Right ventricle myocardium inferior (tissue), 1 donor: Measurements from ENCODE around the gene POLR1H. TPM values are rescaled to one million over a fixed set of nuclear protein-coding genes. Genes with fewer than 3 reads are reported as not detected.
"Not testable (repeated sequence)": the region's sequence is repeated elsewhere in the genome, so short reads cannot be mapped to it uniquely, and the experiment has no call there.

ENCODE experiments used
- ATAC-seq: fragments of 200-7000 bp; cut with Tn5 transposase; one replicate; pipeline ENCODE4 v1.9.1; 2020; ENCODE audit warnings: mild to moderate bottlenecking, moderate library complexity
- DNase-seq: peaks from one replicate; pipeline ENCODE4 v3.0.0; 2021; ENCODE audit errors: missing footprints
- intact Hi-C: fragments of 100-400 bp; cut with DNase I; formaldehyde crosslinking; loops from one replicate; pipeline ENCODE4 v1.11.0; 2022
- long read RNA-seq: library from polyadenylated mRNA; unstranded; transcript quantifications from one replicate; pipeline ENCODE4 v2.0.0, GENCODE V29; 2021
- total RNA-seq: library from RNA; stranded (reverse); fragmentation: NEBNext Ultra II Directional; extraction: Animal tissue kit (Norgen Biotek cat#: 25700); gene quantifications from one replicate; pipeline ENCODE4 v1.2.1, GENCODE V29; 2021
- donor health status: DM: no; HTN: yes; CAD: no; lungs with severe emphysema.

Gene POLR1H
- total RNA-seq: 13.1 TPM
- long read RNA-seq, partial matches to known transcripts: 0 of 5 reads
- long read RNA-seq, other reads (novel, unspliced or antisense): 0 of 5 reads

GRCh38 chr6:30061092-30061857, at the start of gene POLR1H:
POLR1H (plus strand) TSS chr6:30061265; CDS start chr6:30061525, 260 bp downstream.
- intact Hi-C loops: loop anchor here (2.0 kb wide), 1 partner anchor 84 kb away; no protein-coding TSS in a partner anchor
- ATAC-seq: peak; percentile 98
- peak; percentile 94 for DNase-seq

- intact Hi-C loops: loop anchor here (1.0 kb wide), 1 partner anchor 165 kb away; no protein-coding TSS in a partner anchor
- no peak for ATAC-seq
- DNase-seq: no peak
Measured at GRCh38 chr6:30013291-30013922, 47.7 kb upstream of the POLR1H start.

DNA sequence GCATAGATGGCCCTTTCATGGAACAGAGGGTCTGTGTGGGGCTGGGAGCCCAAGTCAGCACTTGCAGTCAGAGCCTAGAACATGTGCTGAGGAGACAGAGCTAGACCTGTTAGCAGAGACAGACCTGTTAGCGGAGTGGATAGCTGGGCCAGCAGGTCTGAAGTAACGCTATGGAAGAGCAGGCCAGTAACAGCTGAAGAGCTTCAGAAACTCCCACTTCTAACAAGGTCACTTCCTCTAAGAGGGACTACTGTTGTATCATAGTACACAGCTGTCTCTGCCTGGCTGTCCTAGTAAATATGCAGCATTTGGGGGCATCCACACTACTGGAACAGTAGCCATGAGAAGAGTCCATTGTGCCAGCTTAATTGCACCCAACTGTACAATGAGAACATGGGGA, 41.2 kb upstream of the POLR1H start:
- ATAC-seq: no peak
- intact Hi-C loops: no loop called here

GRCh38 chr6:30020626-30021025, 40.4 kb upstream of the POLR1H start:
- intact Hi-C loops: no loop called here
- DNase-seq (no peak), ATAC-seq (no peak)

More for the DNA sequence above, 41.2 kb upstream of the POLR1H start:
- no peak for DNase-seq

DNA sequence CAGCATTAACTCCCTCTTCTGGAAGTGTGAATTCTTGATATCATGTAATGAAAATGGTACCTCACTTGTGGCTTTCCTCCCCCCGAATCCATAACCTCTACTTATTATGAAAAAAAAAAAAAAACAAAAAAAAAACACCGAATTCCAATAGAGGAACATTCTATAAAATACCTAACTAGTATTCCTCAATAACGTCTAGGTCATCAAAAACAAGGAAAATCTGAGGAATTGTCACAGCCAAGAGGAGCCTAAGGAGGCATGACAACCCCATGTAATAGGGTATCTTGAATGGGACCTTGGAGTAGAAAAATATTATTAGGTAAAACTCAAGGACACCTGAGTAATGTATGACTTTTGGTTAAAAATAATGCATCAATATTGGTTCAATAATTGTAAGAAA, 38.9 kb upstream of the POLR1H start:
- intact Hi-C loops: no loop called here
- DNase-seq (no peak), ATAC-seq (no peak)

GRCh38 chr6:30022712-30023111, 38.4 kb upstream of the POLR1H start:
- intact Hi-C loops, DNase-seq, ATAC-seq: not testable (repeated sequence)

DNA sequence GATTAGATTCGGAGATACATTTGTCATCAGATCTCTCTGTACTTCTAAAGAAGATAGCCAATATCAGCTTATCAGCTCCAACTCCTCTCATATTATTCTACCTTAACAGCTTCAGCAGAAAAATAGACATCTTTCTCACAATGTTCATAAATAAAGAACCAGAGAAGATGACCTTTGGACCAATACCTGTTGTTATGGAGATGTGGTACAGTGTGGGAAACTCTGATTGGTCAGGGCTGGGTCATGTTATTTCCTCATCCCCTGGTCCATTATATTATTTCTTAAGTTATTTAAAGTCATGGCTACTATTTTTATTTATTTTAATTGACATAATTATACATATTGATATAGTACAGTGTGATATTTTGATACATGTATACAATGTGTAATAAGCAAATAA, 35.9 kb upstream of the POLR1H start:
- DNase-seq (no peak), ATAC-seq (no peak)
- intact Hi-C loops: no loop called here

- intact Hi-C loops: no loop called here
- DNase-seq: no peak
- ATAC-seq: no peak
Measured at GRCh38 chr6:30029588-30029987, 31.5 kb upstream of the POLR1H start.

DNA sequence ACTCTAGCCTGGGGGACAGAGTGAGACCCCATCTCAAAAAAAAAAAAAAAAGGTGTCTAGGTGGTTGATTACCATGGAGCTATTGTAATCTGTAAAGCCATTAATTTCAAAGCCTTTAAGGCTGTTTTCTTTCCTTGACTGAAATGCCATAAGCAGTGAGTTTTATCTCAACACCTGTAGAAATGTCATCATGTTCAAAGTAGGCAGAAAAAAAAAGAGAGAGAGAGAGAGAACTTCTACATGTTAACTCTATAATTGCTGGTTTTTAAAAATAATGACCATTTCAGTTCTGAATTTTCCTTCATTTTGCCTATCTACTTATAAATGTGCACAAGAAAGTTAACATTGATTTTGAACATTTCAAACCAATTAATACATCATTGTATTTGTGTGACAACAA, 29.7 kb upstream of the POLR1H start:
- intact Hi-C loops: no loop called here
- ATAC-seq: no peak
- no peak for DNase-seq

GRCh38 chr6:30033440-30033839, 27.6 kb upstream of the POLR1H start:
- intact Hi-C loops, ATAC-seq: not testable (repeated sequence)

DNA sequence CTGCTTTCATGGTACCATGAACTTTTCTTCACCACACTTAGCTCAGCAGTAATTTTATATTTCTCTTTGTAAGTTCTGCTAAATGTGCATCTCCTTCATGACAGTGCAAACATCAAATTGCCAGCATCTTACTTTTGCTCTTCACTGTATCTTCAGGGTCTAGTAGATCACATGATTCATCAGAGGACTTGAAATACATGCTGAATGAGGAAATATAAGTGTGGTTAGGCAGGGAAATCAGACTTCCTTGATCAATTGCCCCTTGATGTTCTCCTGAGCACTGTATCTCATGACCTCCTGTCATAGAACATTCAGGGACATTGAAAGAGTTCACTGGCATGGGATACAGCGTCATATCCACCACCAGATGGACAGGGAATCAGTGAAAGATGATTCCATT, 25.3 kb upstream of the POLR1H start:
- intact Hi-C loops: no loop called here
- no peak for DNase-seq
- no peak for ATAC-seq

More at GRCh38 chr6:30033440-30033839, 27.6 kb upstream of the POLR1H start:
- not testable (repeated sequence) for DNase-seq

DNA sequence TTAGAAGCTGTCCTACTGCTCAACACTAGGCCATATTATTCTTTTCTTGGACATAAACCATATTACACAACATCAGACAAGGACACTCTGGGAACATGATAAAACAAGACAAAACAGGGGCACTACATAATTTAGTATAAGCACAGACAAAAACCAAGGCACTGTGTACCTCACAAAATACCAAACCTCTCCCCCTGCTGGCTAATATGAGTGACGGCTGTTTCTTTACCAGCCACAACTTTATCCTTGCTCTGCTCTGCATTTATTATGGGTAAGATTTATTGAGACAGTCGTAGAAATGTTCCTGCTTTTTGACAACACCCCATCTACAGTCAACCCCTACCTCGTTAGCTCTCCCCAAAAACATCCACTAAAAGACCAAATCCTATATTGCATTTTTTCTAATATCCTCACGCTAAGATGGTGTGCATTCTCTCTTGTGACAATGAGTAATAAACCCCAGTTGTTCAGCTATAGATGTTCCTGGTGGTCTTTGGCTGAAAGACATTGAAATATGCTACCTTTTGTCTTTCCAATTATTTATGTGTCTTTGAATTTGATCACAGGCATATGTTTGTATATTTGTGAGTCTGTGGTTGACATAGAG, 23.8 kb upstream of the POLR1H start:
- DNase-seq (no peak), ATAC-seq (no peak)
- intact Hi-C loops: no loop called here

DNA sequence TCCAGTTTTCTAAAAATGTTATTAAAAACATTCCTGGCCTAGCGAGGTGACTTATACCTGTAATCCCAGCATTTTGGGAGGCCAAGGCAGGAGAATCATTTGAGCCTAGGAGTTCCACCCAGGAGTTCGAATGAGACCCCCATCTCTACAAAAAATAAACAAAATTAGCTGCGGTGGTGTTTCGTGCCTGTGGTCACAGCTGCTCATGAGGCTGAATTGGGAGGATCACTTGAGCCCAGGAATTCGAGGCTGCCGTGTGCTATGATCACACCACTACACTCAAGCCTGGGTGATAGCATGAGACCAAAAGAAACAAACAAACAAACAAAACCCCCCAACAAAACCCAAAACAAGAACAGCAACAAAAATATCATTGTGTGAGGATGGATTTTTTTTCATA, 19.8 kb upstream of the POLR1H start:
- ATAC-seq: no peak
- intact Hi-C loops: no loop called here
- DNase-seq: no peak

- ATAC-seq (no peak), DNase-seq (no peak)
- intact Hi-C loops: no loop called here
Measured at GRCh38 chr6:30041821-30042220, 19.2 kb upstream of the POLR1H start.

GRCh38 chr6:30042476-30042875, 18.6 kb upstream of the POLR1H start:
- intact Hi-C loops: no loop called here
- ATAC-seq (no peak), DNase-seq (no peak)

- DNase-seq: no peak
- intact Hi-C loops: no loop called here
- ATAC-seq: no peak
Measured at GRCh38 chr6:30042914-30043313, 18.2 kb upstream of the POLR1H start.

DNA sequence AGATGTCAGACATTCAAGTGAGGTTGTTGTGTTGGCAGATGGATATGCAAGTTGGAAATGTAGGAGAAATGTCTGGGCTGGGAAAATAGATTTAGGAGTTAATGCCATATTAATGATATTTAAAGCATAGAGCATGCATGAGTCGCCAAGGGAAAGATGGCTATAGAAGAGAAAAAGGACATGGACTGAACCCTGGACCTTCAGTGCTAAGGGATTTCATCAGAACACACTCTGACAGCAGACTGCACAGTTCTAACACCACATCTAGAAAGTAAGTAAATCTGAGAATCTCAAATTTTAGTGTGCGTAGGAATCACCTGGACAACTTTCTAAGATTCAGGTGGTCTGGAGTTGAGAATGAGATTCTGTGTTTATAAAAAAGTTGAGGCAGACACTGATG, 17.3 kb upstream of the POLR1H start:
- intact Hi-C loops: no loop called here
- ATAC-seq: no peak
- no peak for DNase-seq

DNA sequence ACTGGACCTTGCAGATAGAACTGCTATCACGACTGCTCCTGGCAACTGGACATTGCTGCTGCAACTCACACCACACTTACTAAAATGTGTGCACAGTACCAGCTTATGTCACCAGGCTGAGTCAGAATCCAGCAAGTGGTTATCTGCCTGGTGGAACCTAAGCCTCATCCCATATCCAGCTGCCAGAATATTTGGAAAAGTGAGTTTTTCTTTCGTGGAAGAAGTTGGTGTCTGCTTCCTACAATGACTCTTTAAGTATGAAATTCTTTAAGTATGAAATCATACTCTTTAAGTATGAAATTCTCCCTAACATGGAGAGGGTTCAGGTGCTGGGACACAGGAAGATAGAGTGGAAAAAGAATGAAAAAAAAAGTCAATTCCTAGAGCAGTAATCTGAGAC, 16.4 kb upstream of the POLR1H start:
- no peak for DNase-seq
- intact Hi-C loops: no loop called here

GRCh38 chr6:30047220-30047619, 13.8 kb upstream of the POLR1H start:
- ATAC-seq (no peak), DNase-seq (no peak)
- intact Hi-C loops: no loop called here

More for the DNA sequence above, 16.4 kb upstream of the POLR1H start:
- no peak for ATAC-seq

- no peak for ATAC-seq
- DNase-seq: no peak
- intact Hi-C loops: no loop called here
Measured at GRCh38 chr6:30053682-30054081, 7.4 kb upstream of the POLR1H start.
